SK-N-SH treated with all-trans-retinoic acid at 6 μM for 48 hours (cell line): ENCODE results near the gene GOLGA8T.
"Not testable (repeated sequence)": the region's sequence is repeated elsewhere in the genome, so short reads cannot be mapped to it uniquely, and the experiment has no call there.

Experiments
- CSRNP3 ChIP-seq: fragments of 250-450 bp; sonication (Bioruptor Pico); IDR thresholded peaks from 2 replicates; pipeline ENCODE4 v1.5.1; 2021; ENCODE audit warnings: mild to moderate bottlenecking, moderate library complexity
- SNAI2 ChIP-seq: fragments of 250-450 bp; sonication (Bioruptor Pico); IDR thresholded peaks from 2 replicates; pipeline ENCODE4 v1.5.0; 2020; ENCODE audit warnings: mild to moderate bottlenecking, moderate library complexity
- TOX ChIP-seq: fragments of 250-450 bp; sonication (Bioruptor Pico); IDR thresholded peaks from 2 replicates; pipeline ENCODE4 v1.8.0; 2021; ENCODE audit warnings: mild to moderate bottlenecking, moderate library complexity, borderline replicate concordance
- ZFP30 ChIP-seq: fragments of 450-650 bp; formaldehyde crosslinking; IDR thresholded peaks from 2 replicates; pipeline ENCODE4 v1.5.0; 2022; ENCODE audit warnings: mild to moderate bottlenecking, moderate library complexity
- ZNF565 ChIP-seq: fragments of 450-650 bp; formaldehyde crosslinking; conservative IDR thresholded peaks from 2 replicates; pipeline ENCODE4 v1.5.0; 2020; ENCODE audit warnings: low read depth, mild to moderate bottlenecking, moderate library complexity

DNA sequence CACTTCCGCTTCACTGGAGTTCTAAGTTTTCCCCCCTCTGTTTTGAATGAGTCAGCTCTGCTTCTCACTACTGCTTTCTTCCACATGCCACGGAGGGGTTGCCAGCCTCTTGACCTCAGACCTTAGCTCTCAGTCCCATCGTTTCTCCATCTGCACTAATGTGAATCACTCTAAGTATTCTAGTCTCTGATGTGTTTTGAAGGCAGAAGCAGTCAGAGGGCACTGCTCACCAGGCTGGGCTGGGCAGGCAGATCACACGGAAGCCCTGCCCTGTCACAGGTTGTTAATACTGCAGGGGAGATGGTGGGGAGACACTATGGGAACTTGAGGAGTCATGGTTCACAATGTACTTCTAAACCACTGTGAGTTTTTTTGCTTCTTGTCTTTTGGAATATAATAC is 24.3 kb upstream of the GOLGA8T start:
- TF ChIP-seq ZFP30 (CRISPR knock-in tag); CSRNP3 (CRISPR knock-in tag); TOX; SNAI2 (CRISPR knock-in tag); ZNF565 (CRISPR knock-in tag): not testable (repeated sequence)
